ENCODE results near the gene MLH3. TPM values are rescaled to one million over a fixed set of nuclear protein-coding genes. Genes with fewer than 3 reads are reported as not detected.

Gene MLH3
- total and polyA plus RNA-seq, 10 of the 15 experiments (the other 5 are each of a cell fraction or from before 2014, with no cell fraction given) = 12.6 to 31.2 (median 19.6) TPM

GRCh38 chr14:75053396-75054291, 2.4 kb upstream of the MLH3 start:
- Histone ChIP-seq H3K4me1 (ENCODE audit: control insufficient read depth, insufficient read depth, low read length) (no peaks in the 10 kb centered on the region), H3K36me3 (ENCODE audit: control insufficient read depth in 2 of 2, insufficient read depth in 2 of 2, low read length in 1 of 2) (no peaks in the 10 kb centered on the region), H3K9ac (ENCODE audit: control insufficient read depth, insufficient read depth, low read length) (no peak overlapping the region), H2AFZ (ENCODE audit: control insufficient read depth, low read depth, low read length) (no peak overlapping the region), H3K27me3 (replicated peaks in 1 of 2; ENCODE audit: control insufficient read depth in 2 of 2, insufficient read depth in 2 of 2, low read length in 1 of 2) (no peaks in the 10 kb centered on the region), H3K4me2 (ENCODE audit: control insufficient read depth, insufficient read depth) (no peak overlapping the region), H3K79me2 (ENCODE audit: control insufficient read depth, insufficient read depth, low read length) (peaks cover 15% of the 10 kb centered on the region), H3K27ac (ENCODE audit: control insufficient read depth, insufficient read depth) (no peak overlapping the region), H3K9me3 (replicated peaks; ENCODE audit: control insufficient read depth, insufficient read depth, low read length) (no peaks in the 10 kb centered on the region; the same call in 2 of the 3 replicates), H4K20me1 (ENCODE audit: control insufficient read depth, insufficient read depth) (no peaks in the 10 kb centered on the region), H3K4me3 (no peak overlapping the region)
- intact Hi-C loops (cut with micrococcal nuclease; ENCODE audit: unreplicated experiment) = no loop called here
- no peak for ATAC-seq
- ChIA-PET POLR2A (interaction anchor here (0.6 to 1.6 kb wide), 3 partner anchors 9 to 51 kb away, joined by 3 to 5 read pairs (median 3); partner anchors contain the start of gene EIF2B2), RAD21 (ENCODE audit: unreplicated experiment) (no interaction called here), CTCF (no interaction called here), SMC1A (ENCODE audit: uncharacterized antibody, unreplicated experiment) (interaction anchor here (1.1 kb wide), 1 partner anchor 8 kb away, joined by 3 read pairs; no protein-coding TSS in a partner anchor)
- no TSS peak for BruUV-seq (replicated peaks)
- no peak for FAIRE-seq
- WGBS (ENCODE audit: insufficient coverage, insufficient replicate concordance, low lambda C conversion rate, missing lambda C conversion rate) = 66% methylated on average over 5 of the region's 5 CpGs
- no peak for DNase-seq (ENCODE audit: low read depth, low spot score)
- in situ Hi-C loops (cut with MboI) = no loop called here
- TF ChIP-seq FOXM1 (IDR thresholded peaks at IDR 0.05; ENCODE audit: low read depth, low read length) (no peak), CTCF (IDR thresholded peaks at IDR 0.05 in 2 of 3, conservative IDR thresholded peaks at IDR 0.05 in 1 of 3; ENCODE audit: control insufficient read depth in 2 of 3, extremely low read depth in 1 of 3, insufficient read depth in 1 of 3, low read depth in 3 of 3, low read length in 3 of 3) (no peak), ZBTB40 (IDR thresholded peaks at IDR 0.05; ENCODE audit: borderline replicate concordance) (no peak), EGR1 (IDR thresholded peaks at IDR 0.05; ENCODE audit: borderline replicate concordance in 1 of 2, low read depth in 2 of 2, low read length in 2 of 2) (no peak), IKZF1 (conservative IDR thresholded peaks at IDR 0.05) (no peak), BRCA1 (IDR thresholded peaks at IDR 0.05; ENCODE audit: low read depth, low read length) (no peak), WRNIP1 (IDR thresholded peaks at IDR 0.05; ENCODE audit: borderline replicate concordance, low read depth, low read length) (no peak), HCFC1 (IDR thresholded peaks at IDR 0.05; ENCODE audit: low read length) (no peak), SP1 (IDR thresholded peaks at IDR 0.05; ENCODE audit: low read depth, low read length) (no peak), CHD2 (IDR thresholded peaks at IDR 0.05; ENCODE audit: borderline replicate concordance, low read depth, low read length) (no peak), PAX5 (IDR thresholded peaks at IDR 0.05; ENCODE audit: borderline replicate concordance, low read depth, low read length) (no peak), NRF1 (conservative IDR thresholded peaks at IDR 0.05; ENCODE audit: low read depth, low read length) (no peak), RAD21 (IDR thresholded peaks at IDR 0.05; ENCODE audit: insufficient read depth, low read depth, low read length) (no peak)
